Fibroblast of villous mesenchyme (primary cell): ENCODE measurements around the gene BICC1. TPM values are rescaled to one million over a fixed set of nuclear protein-coding genes. Genes with fewer than 3 reads are reported as not detected.

Experiments used
- DNase-seq: peaks from one replicate; pipeline ENCODE4 v3.0.0-alpha.2; 2010; ENCODE audit warnings: low read depth
- H3K4me3 ChIP-seq: 2 replicates; pipeline ENCODE4 v1.5.1; 2011; ENCODE audit warnings: low read depth, mild to moderate bottlenecking, low read length
- CTCF ChIP-seq: IDR thresholded peaks from 2 replicates; pipeline ENCODE4 v1.5.1; 2012; ENCODE audit warnings: low read depth, mild to moderate bottlenecking, low read length; ENCODE audit not compliant: insufficient read depth
- total RNA-seq: library from RNA; depleted of rRNA; stranded (reverse); fragments of >200 nt; gene quantifications from 2 replicates; pipeline ENCODE4 v1.2.3, GENCODE V29; 2012

BICC1 gene
- total RNA-seq, 1 donor: 39.3 TPM

- H3K4me3 ChIP-seq: no peak overlapping the region
- DNase-seq: no peak
These were observed 35.5 kb upstream of the BICC1 start for GRCh38 chr10:58477122-58477521.

GRCh38 chr10:58477902-58478301, 34.8 kb upstream of the BICC1 start:
- no peak for TF ChIP-seq CTCF
- H3K4me3 ChIP-seq: no peak overlapping the region
- DNase-seq: no peak

More at GRCh38 chr10:58477122-58477521, 35.5 kb upstream of the BICC1 start:
- TF ChIP-seq CTCF: no peak

GRCh38 chr10:58479045-58479444, 33.6 kb upstream of the BICC1 start:
- no peak overlapping the region for H3K4me3 ChIP-seq
- no peak for TF ChIP-seq CTCF
- DNase-seq: no peak

- no peak for DNase-seq
- TF ChIP-seq CTCF: no peak
- H3K4me3 ChIP-seq: no peak overlapping the region
These were observed 32.4 kb upstream of the BICC1 start for GRCh38 chr10:58480321-58480720.

GRCh38 chr10:58481569-58482109, 31.0 kb upstream of the BICC1 start:
- TF ChIP-seq CTCF: no peak
- no peak for DNase-seq
- no peak overlapping the region for H3K4me3 ChIP-seq

GRCh38 chr10:58486821-58487220, 25.9 kb upstream of the BICC1 start:
- no peak for TF ChIP-seq CTCF
- no peak for DNase-seq

GRCh38 chr10:58488921-58489320, 23.8 kb upstream of the BICC1 start:
- no peak for TF ChIP-seq CTCF
- DNase-seq: peak; percentile 19
- H3K4me3 ChIP-seq: no peak overlapping the region

More at GRCh38 chr10:58486821-58487220, 25.9 kb upstream of the BICC1 start:
- H3K4me3 ChIP-seq: no peak overlapping the region
